Suprapubic skin (tissue), 4 donors: Measurements from ENCODE around the gene ZNF860. TPM values are rescaled to one million over a fixed set of nuclear protein-coding genes. Genes with fewer than 3 reads are reported as not detected.

Experiments
- DNase-seq, 2 donors: peaks; one replicate each; pipeline ENCODE4 v3.0.0-alpha.2; 2019; ENCODE audit warnings: low spot score in 2 of 2
- H3K27ac ChIP-seq: fragments of 200-600 bp; sonication (generic); one replicate; pipeline ENCODE4 v1.5.1; 2019
- H3K27me3 ChIP-seq: fragments of 200-600 bp; sonication (generic); one replicate; pipeline ENCODE4 v1.5.1; 2019
- H3K36me3 ChIP-seq: fragments of 200-600 bp; sonication (generic); one replicate; pipeline ENCODE4 v1.5.1; 2019
- H3K4me1 ChIP-seq: fragments of 200-600 bp; sonication (generic); one replicate; pipeline ENCODE4 v1.5.1; 2019
- H3K4me3 ChIP-seq: fragments of 200-600 bp; sonication (generic); one replicate; pipeline ENCODE4 v1.5.1; 2019; ENCODE audit warnings: mild to moderate bottlenecking
- H3K9me3 ChIP-seq: fragments of 200-600 bp; sonication (generic); one replicate; pipeline ENCODE4 v1.5.1; 2019
- CTCF ChIP-seq, 2 donors: fragments of 200-600 bp in 1 of 2; fragments of 450-650 bp in 1 of 2; sonication (generic) in 1 of 2; IDR thresholded peaks; one replicate each; pipeline ENCODE4 v1.5.1; 2016 to 2019; ENCODE audit warnings: antibody characterized with exemption in 2 of 2, mild to moderate bottlenecking in 1 of 2, moderate library complexity in 1 of 2
- EP300 ChIP-seq: sonication (generic); formaldehyde crosslinking; IDR thresholded peaks from one replicate; pipeline ENCODE4 v1.6.1; 2017; ENCODE audit warnings: antibody characterized with exemption
- POLR2A ChIP-seq, 2 donors: fragments of 450-650 bp; IDR thresholded peaks; one replicate each; pipeline ENCODE4 v1.6.1; 2017; ENCODE audit warnings: antibody characterized with exemption in 2 of 2, mild to moderate bottlenecking in 2 of 2, moderate library complexity in 2 of 2
- POLR2AphosphoS5 ChIP-seq, 3 donors: sonication (generic); formaldehyde crosslinking; IDR thresholded peaks; one replicate each; pipeline ENCODE4 v1.6.1; 2017; ENCODE audit warnings: antibody characterized with exemption in 3 of 3
- WGBS: methylation state at CpG from one replicate; pipeline ENCODE4 v1.1.5; 2018; 5-methylcytosine and 5-hydroxymethylcytosine counted together
- total RNA-seq, 4 donors: library from RNA; depleted of rRNA; stranded (reverse); fragments of >200 nt; gene quantifications; one replicate each; pipeline ENCODE4 v1.1.0, GENCODE V29; 2016

ZNF860 gene
- total RNA-seq, 4 donors from 2014 or later: 1.2 to 3.4 (median 1.7) TPM

DNA sequence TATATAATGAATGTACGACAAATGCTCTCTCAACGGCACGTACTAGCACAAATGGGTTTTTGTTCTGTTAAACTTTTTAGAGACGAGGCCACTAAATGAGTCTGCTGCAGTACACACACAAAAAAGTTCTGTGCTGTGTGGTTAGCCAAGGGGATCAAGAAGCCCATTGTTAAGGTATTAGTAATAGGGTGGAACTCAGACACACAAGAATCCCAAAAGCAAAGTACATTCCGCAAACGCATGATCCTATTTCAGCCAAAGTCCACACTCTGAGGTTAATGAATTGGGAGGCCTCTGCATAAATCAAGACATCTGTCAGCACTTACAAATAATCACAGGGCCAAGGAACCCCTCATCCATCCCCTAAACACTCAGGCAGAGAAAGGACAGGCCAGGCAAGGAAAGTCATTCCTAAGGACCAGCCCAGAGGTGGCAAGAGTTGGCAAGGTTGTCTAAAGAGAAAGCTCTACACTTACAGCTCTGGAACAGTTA, 12.6 kb upstream of the ZNF860 start:
- no peak for DNase-seq
- Histone ChIP-seq H3K4me3 (no peak overlapping the region), H3K27ac (peak overlapping the region; percentile 77), H3K27me3 (no peaks in the 10 kb centered on the region), H3K36me3 (no peaks in the 10 kb centered on the region), H3K4me1 (peaks cover 12% of the 10 kb centered on the region), H3K9me3 (no peaks in the 10 kb centered on the region)
- WGBS: 63% methylated on average over 6 of the region's 6 CpGs
- TF ChIP-seq POLR2AphosphoS5 (IDR thresholded peaks at IDR 0.05): peak in 1 of 3 donors; percentile 21
- TF ChIP-seq EP300: no peak
- TF ChIP-seq CTCF (IDR thresholded peaks at IDR 0.05): no peak
- TF ChIP-seq POLR2A (IDR thresholded peaks at IDR 0.05): no peak

DNA sequence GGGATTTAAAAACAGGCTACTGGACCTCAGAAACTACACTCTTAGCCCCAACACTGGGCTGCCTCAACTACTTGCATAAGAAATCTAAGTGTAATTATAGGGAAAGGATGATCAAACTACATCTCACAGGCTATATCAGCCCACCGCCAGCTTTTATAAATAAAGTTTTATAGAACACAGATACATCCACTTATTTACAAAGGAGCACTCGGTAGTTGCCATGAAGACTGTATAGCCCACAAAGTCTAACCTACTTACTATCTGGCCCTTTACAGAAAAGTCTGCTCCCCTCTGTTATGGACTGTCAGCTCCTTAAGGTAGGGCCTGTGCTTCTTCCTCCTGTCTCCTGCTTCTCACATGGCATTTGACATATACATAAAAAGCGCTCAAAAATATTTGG, 9.9 kb upstream of the ZNF860 start:
- WGBS: 93% methylated on average over 3 of the region's 3 CpGs

DNA sequence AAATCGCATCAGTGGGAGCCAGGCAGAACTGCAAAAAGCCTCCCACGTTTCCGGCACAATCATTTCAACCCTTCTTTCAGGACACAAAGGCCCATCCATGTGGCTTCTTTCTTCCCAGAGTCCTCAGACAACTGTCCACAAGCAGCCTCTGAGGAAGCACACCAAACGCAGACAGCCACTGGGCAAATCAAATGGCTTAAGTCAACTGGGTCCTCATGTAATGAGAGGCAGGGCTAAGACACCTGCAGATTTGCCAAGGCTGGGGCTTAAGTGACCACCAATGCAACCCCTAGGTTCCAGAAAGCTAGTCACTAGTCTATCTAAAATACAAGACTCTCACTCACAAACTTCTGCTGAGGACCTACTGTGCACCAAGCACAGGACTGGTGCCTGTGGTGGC, 8.5 kb upstream of the ZNF860 start:
- Histone ChIP-seq H3K4me1 (peaks cover 6% of the 10 kb centered on the region), H3K36me3 (no peaks in the 10 kb centered on the region), H3K27ac (no peak overlapping the region), H3K9me3 (no peaks in the 10 kb centered on the region), H3K4me3 (no peak overlapping the region), H3K27me3 (no peaks in the 10 kb centered on the region)
- no peak for TF ChIP-seq POLR2AphosphoS5 (IDR thresholded peaks at IDR 0.05)
- no peak for TF ChIP-seq EP300
- TF ChIP-seq POLR2A (IDR thresholded peaks at IDR 0.05): no peak
- no peak for TF ChIP-seq CTCF (IDR thresholded peaks at IDR 0.05)
- 82% methylated on average over 4 of the region's 4 CpGs for WGBS
- no peak for DNase-seq

More for the DNA sequence above, 9.9 kb upstream of the ZNF860 start:
- TF ChIP-seq CTCF (IDR thresholded peaks at IDR 0.05) (no peak), POLR2AphosphoS5 (IDR thresholded peaks at IDR 0.05) (no peak), EP300 (no peak), POLR2A (IDR thresholded peaks at IDR 0.05) (no peak)
- Histone ChIP-seq H3K4me3 (no peak overlapping the region), H3K27me3 (no peaks in the 10 kb centered on the region), H3K27ac (no peak overlapping the region), H3K4me1 (peaks cover 12% of the 10 kb centered on the region), H3K36me3 (no peaks in the 10 kb centered on the region), H3K9me3 (no peaks in the 10 kb centered on the region)
- DNase-seq: no peak

- no peak for DNase-seq
- no peak for TF ChIP-seq POLR2A (IDR thresholded peaks at IDR 0.05)
- no peak for TF ChIP-seq CTCF (IDR thresholded peaks at IDR 0.05)
- TF ChIP-seq POLR2AphosphoS5 (IDR thresholded peaks at IDR 0.05): no peak
- no peak for TF ChIP-seq EP300
- Histone ChIP-seq H3K4me1 (peaks cover 3% of the 10 kb centered on the region), H3K4me3 (no peak overlapping the region), H3K9me3 (no peaks in the 10 kb centered on the region), H3K36me3 (no peaks in the 10 kb centered on the region), H3K27ac (no peak overlapping the region), H3K27me3 (no peaks in the 10 kb centered on the region)
- 94% methylated on average over 5 of the region's 5 CpGs for WGBS
These were observed 7.7 kb upstream of the ZNF860 start for GRCh38 chr3:31973837-31974236.

DNA sequence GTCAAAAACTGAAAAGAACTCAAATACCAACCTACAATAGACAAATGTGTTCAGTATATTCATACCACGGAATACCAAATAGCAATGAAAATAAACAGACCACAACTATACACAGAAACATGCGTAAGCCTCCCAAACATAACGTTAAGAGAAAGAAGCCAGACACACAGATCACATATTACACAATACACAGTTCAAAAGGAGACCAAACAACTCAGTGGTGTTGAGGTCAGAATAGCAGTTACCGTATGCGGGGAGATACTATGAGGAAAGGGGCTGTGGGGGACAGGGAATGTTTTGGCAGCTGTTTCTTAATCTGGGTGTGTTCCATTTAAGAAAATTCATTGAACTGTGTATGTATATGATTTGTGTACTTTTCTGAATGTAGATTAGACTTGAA, 7.1 kb upstream of the ZNF860 start:
- no peak overlapping the region for H3K27ac ChIP-seq
- no peaks in the 10 kb centered on the region for H3K9me3 ChIP-seq
- H3K4me1 ChIP-seq: peaks cover 9% of the 10 kb centered on the region
- no peaks in the 10 kb centered on the region for H3K36me3 ChIP-seq
- TF ChIP-seq CTCF (IDR thresholded peaks at IDR 0.05) (no peak), POLR2A (IDR thresholded peaks at IDR 0.05) (no peak), POLR2AphosphoS5 (IDR thresholded peaks at IDR 0.05) (no peak), EP300 (no peak)
- H3K27me3 ChIP-seq: no peaks in the 10 kb centered on the region
- DNase-seq: no peak
- WGBS: 76% methylated on average over 5 of the region's 5 CpGs
- H3K4me3 ChIP-seq: no peak overlapping the region
